Measurements from ENCODE around the gene SPTBN1. TPM values are rescaled to one million over a fixed set of nuclear protein-coding genes. Genes with fewer than 3 reads are reported as not detected.

Gene SPTBN1
- polyA plus RNA-seq, 1 donor, result 327 TPM

GRCh38 chr2:54557601-54558187, 101.6 kb downstream of the SPTBN1 start:
- no peak for DNase-seq

GRCh38 chr2:54558188-54559005, 102.3 kb downstream of the SPTBN1 start:
- DNase-seq, result peak; percentile 66

GRCh38 chr2:54559006-54559445, 102.9 kb downstream of the SPTBN1 start:
- no peak for DNase-seq

DNA sequence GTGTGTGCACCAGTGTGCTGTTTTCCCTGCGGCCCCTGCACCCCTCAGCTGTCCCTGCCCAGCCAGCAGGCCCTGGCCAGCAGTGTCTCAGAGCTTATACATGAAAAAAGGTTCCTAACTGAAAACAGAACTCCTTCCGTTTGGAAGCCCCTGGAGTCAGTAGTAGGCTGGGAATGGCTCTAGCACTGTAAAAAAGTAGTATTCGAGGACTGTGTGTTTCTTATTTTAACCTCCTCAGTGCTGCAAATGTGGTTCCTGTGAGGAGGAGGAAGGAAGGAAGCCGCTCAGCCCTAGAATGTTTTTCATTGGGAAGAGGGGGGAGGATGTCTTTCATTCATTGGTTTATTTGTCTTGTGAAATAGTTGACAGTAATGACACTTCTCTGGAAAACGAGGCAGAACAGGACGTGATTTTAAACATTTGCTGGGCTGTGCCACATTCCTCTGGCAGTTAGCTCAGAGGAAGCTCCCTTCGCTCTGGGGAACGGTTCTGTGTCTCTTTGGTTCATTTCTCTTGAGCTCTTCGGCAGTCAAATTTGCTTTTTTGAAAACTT, 103.5 kb downstream of the SPTBN1 start:
- no peak for DNase-seq

- no peak for DNase-seq
These were observed 104.2 kb downstream of the SPTBN1 start for GRCh38 chr2:54560146-54560881.

DNA sequence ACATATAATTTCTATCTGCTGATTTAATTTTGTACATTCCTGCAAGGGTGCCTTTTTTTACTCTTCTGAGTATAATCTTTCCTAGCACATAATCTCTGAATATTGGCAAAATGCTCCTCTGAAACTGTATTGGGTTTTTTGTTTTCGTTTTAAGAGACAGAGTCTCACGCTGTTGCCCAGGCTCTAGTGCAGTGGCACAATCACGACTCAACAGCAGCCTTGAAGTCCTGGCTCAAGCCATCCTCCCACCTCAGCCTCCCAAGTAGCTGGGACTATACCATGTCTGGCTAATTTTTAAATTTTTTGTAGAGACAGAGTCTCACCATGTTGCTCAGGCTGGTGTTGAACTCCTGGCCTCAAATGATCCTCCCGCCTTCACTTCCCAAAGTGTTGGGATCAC, 104.9 kb downstream of the SPTBN1 start:
- DNase-seq, result no peak

DNA sequence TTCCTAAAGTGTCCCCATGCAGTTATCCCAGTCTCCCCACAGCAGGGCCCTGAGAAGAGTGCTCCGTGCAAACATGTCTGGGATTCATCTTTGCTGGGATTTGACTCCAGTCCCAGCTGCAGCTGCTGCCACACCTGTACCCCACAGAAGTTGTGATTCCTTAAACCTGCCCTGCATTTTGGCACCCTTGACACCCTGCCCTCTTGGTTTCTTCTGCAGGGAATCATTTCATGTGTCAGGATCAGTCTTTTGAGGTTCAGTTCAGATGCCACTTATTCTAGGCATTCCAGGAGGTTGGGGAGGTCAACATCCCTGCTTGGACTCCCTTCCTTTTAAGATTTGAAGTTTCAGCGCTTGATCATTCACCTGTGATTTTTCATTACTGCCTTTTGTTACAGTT, 108.3 kb downstream of the SPTBN1 start:
- DNase-seq, result no peak

DNA sequence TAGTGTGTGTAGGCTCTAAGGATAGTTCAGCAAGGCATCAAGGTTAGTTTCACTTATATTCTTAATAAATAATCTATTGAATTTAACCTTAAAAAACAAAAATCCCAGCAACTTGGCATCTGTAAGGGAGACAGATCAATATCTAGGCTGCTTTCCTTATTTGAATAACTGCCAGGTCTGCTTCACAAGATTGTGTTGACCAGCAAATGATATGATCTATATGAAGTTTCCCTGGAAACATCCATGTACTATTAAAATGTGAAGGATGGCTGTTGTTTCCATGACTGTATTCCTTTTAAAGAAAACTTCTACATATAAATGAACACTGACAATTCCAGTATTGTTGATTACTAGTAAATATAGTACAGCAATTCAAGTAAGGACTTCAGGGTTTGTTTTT, 109.4 kb downstream of the SPTBN1 start:
- no peak for DNase-seq

DNA sequence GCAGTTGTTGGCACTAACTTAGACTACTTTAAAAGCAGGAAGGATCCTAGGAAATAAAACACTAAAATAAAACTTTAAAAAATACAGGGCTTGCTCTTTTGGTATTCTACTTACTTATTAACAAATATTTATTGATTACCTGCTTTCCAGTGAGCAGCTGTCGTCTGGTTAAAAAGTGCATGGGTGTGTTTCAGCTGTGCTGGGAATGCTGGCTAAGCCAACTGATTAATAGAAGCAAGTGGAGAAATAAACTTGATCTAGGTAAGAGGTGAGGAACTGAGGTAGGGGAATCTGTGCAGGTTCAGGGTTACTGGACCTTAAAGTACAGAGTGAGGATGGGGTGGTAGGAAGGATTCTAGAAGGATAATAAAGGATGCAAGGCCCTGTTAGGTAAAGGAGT, 110.8 kb downstream of the SPTBN1 start:
- no peak for DNase-seq

DNA sequence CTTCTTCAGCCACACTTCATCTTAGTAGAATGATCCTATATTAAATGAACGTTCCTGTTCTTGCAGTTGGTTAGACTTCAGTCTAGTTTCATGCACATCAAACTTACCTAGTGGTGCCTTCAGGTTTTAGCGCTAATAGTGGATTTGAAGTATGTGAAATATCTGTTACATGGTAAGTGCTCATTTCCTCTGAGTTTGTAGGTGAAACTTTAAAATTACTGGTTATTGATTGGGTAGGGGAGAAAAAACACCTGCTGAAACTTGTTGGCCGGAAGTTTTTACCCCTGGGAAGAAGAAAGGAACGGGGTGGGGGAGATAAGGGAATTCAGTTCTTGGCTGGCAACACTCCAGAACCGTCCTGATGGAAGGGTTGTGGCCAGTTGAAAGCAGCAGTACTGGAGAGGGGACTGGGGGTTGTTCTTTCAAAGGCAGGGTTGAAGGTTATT, 112.8 kb downstream of the SPTBN1 start:
- DNase-seq, result no peak

- no peak for DNase-seq
These were observed 113.7 kb downstream of the SPTBN1 start for GRCh38 chr2:54569745-54570301.

- no peak for DNase-seq
These were observed 114.3 kb downstream of the SPTBN1 start for GRCh38 chr2:54570321-54570855.

GRCh38 chr2:54570925-54571694, 115.0 kb downstream of the SPTBN1 start:
- DNase-seq, result no peak

GRCh38 chr2:54572262-54572635, 116.1 kb downstream of the SPTBN1 start:
- DNase-seq, result no peak

- no peak for DNase-seq
These were observed 116.8 kb downstream of the SPTBN1 start for GRCh38 chr2:54572636-54573536.

DNA sequence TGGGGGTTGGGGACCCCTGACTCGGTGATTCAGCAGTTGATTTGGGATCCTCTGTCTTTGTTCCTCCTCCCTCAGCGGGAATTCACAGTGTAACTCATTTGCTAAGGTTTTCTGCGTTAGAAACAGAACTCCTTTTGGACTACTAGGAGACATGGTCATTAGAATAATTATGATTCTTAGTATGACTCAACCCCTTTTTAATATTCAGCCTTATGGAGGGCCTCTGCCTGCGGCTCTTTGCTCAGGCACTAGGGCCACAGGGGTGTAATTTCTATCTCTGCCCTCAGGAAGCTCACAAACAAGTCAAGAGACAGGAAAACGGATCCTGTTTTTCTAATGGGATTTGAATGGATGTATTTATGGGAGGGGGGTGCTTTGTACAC, 117.4 kb downstream of the SPTBN1 start:
- no peak for DNase-seq

DNA sequence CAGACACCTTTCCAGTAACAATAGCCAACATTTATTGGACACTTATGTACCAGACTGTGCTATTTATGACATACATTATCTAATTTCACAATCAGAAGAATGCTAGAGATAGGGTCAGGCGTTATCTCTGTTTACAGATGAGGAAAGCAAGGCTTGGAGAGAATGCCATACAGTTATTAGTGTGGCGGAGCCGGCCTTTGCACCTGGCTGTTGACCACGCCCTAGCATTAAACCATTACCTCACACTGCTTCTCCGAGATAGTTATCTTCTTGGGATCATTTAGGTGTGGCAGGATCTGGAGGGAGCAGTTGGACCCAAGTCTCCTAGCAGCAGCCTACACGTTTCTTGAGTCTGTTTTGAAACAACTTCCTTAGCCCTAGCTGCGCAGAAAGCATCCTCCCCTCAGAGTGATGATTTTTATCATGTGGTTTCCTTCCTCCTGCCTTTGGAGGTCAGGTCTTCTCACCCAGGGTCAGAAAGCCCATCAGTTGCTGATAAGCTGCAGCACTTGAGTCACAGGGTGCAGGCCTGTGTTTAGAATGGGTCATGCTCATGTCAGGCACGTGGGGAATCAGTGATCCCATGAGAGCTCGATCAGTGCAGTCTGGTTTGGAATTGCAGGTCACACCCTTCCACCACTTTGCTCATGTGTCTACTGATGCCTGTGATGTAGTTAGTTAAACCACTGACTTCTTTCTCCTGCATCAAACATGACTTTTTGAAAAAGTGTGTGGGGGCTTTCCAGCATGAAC, 118.2 kb downstream of the SPTBN1 start:
- DNase-seq, result no peak

DNA sequence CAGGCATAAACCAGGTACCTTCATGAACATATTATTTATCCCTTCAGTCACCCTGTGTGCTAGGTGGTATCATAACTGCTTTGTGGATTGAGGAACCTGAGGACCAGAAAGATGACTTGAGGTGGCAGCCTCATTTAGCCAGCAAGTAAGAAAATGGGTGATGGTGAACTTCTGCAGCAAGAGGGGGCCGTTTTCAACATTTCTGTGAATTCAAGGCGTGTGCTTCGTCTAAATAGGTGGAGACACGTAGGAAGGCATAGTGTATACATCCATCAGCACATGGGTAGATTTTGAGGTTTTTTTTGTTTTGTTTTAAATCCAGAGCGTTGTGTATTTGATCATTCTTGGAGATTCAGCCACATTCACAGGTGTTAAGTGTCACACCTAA, 118.7 kb downstream of the SPTBN1 start:
- DNase-seq, result no peak

DNA sequence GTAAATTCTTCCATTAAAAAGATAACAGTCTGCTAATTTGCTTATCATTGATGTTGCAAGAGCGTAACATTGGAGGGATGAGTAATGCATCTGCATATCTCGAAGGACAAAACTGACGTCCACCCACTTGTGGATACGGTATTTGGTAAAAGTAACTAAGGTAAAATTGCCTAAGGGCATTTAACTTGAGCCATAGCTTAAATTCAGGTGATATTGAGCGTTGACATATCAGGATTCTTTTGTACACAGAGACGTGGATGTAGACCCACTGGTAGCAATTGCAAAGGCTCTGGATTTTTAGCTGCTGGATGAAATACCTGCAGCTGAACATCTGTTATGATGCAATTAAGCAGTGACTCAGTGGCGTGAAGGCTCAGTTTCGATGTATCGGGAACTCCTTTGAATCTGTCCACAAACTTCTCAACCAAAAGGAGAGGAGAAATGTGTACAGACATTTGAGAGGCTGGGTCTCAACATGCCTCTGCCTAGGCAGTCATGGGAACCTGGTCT, 119.3 kb downstream of the SPTBN1 start:
- no peak for DNase-seq

DNA sequence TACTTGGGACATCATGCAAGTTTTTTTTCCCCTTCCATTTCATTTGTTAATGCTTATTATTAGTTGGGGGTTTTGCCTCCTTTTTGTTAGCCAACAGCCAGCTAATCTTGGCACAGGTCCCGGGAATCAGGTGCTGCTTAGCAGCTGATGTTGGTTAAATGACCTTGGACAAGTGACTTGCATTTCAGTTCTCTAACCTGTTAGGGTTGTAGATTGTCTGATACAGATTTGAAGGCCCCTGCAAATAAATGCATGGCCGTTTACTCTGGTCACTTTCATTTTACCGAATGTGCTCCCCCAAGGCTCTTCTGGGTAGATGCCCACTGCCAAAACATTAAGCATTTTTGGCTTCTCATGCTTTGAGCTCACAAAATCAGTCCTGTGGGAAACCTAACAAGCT, 120.9 kb downstream of the SPTBN1 start:
- no peak for DNase-seq
